ENCODE results near the gene CEACAM21.

CEACAM21 gene

GRCh38 chr19:41549884-41550283 is 26.1 kb upstream of the CEACAM21 start:
- no peak for DNase-seq (ENCODE audit: low spot score)
- TF ChIP-seq, protein P1, sequence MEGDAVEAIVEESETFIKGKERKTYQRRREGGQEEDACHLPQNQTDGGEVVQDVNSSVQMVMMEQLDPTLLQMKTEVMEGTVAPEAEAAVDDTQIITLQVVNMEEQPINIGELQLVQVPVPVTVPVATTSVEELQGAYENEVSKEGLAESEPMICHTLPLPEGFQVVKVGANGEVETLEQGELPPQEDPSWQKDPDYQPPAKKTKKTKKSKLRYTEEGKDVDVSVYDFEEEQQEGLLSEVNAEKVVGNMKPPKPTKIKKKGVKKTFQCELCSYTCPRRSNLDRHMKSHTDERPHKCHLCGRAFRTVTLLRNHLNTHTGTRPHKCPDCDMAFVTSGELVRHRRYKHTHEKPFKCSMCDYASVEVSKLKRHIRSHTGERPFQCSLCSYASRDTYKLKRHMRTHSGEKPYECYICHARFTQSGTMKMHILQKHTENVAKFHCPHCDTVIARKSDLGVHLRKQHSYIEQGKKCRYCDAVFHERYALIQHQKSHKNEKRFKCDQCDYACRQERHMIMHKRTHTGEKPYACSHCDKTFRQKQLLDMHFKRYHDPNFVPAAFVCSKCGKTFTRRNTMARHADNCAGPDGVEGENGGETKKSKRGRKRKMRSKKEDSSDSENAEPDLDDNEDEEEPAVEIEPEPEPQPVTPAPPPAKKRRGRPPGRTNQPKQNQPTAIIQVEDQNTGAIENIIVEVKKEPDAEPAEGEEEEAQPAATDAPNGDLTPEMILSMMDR (IDR thresholded peaks at IDR 0.05; ENCODE audit: extremely low read depth, missing control alignments): no peak

- no peak for DNase-seq (ENCODE audit: low spot score)
- TF ChIP-seq, protein P1 (IDR thresholded peaks at IDR 0.05; ENCODE audit: extremely low read depth, missing control alignments): no peak
Observed at GRCh38 chr19:41551212-41551610, 24.8 kb upstream of the CEACAM21 start.

GRCh38 chr19:41551711-41552110 is 24.3 kb upstream of the CEACAM21 start:
- DNase-seq (ENCODE audit: low spot score): no peak
- TF ChIP-seq, protein P1 (IDR thresholded peaks at IDR 0.05; ENCODE audit: extremely low read depth, missing control alignments): no peak

DNA sequence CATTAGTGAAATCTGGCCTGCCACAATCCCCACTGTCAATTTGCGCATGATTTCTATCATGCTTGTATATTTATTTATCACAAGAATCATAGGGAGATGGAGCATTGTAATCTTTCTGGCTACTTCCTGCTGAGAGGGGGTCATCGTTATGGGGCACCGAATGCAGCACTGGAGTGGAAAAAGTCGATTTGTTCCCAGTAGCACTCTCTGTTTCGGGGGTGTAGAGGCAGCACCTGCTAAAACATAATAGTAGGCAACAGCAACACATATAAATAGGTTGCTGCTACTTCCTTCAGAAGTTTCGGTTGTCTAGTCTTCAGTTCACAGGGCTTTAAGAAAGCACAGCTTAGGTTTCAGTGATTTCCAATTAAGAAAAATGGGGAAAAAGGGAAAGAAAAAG is 23.4 kb upstream of the CEACAM21 start:
- TF ChIP-seq, protein P1 (IDR thresholded peaks at IDR 0.05; ENCODE audit: extremely low read depth, missing control alignments): no peak
- no peak for DNase-seq (ENCODE audit: low spot score)

DNA sequence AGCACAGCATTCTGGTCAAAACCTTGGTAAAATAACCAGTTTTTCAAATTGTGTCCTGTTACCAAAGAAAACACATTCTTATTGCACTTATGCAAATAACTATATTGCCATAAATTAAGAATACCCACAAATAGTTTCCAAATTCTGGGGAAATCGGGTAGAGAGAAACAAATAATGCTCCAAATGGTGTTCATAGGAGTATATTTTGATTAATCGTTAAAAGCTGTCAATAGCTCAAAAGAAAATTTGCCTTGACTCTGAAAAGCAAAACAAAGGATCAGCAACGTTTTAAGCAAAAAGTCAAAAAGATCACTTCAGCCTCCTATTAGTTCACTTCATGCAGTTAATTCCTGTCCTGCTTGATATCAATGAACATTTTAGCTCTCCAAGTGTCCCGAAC is 22.2 kb upstream of the CEACAM21 start:
- no peak for DNase-seq (ENCODE audit: low spot score)
- TF ChIP-seq, protein P1 (IDR thresholded peaks at IDR 0.05; ENCODE audit: extremely low read depth, missing control alignments): no peak

- TF ChIP-seq, protein P1 (IDR thresholded peaks at IDR 0.05; ENCODE audit: extremely low read depth, missing control alignments): no peak
- no peak for DNase-seq (ENCODE audit: low spot score)
Observed at GRCh38 chr19:41554907-41555306, 21.1 kb upstream of the CEACAM21 start.

GRCh38 chr19:41555748-41556147 is 20.2 kb upstream of the CEACAM21 start:
- DNase-seq (ENCODE audit: low spot score): no peak
- TF ChIP-seq, protein P1 (IDR thresholded peaks at IDR 0.05; ENCODE audit: extremely low read depth, missing control alignments): no peak

All from GM20000 (cell line).